Endodermal cell (in vitro differentiated cells): ENCODE measurements around the gene CYP27C1. TPM values are rescaled to one million over a fixed set of nuclear protein-coding genes. Genes with fewer than 3 reads are reported as not detected.

Source experiments
- DNase-seq: peaks from one replicate; pipeline ENCODE4 v3.0.0-alpha.2; 2017
- H3K27ac ChIP-seq: 2 replicates; pipeline ENCODE4 v1.5.1; 2013; ENCODE audit warnings: mild to moderate bottlenecking, low read depth, low read length, moderate library complexity
- H3K27me3 ChIP-seq: 2 replicates; pipeline ENCODE4 v1.6.1; 2013; ENCODE audit warnings: mild to moderate bottlenecking, low read length, moderate library complexity; ENCODE audit not compliant: insufficient read depth, control insufficient read depth, poor library complexity, severe bottlenecking
- H3K36me3 ChIP-seq: 2 replicates; pipeline ENCODE4 v1.7.0; 2013; ENCODE audit warnings: mild to moderate bottlenecking, low read length, moderate library complexity; ENCODE audit not compliant: control insufficient read depth, insufficient read depth
- H3K4me1 ChIP-seq: one replicate; pipeline ENCODE4 v1.7.0; 2013; ENCODE audit warnings: low read length; ENCODE audit not compliant: control insufficient read depth, insufficient read depth
- H3K4me3 ChIP-seq: 2 replicates; pipeline ENCODE4 v1.5.1; 2013; ENCODE audit warnings: mild to moderate bottlenecking, low read length, moderate library complexity
- H3K9ac ChIP-seq: 2 replicates; pipeline ENCODE4 v1.6.1; 2013; ENCODE audit warnings: mild to moderate bottlenecking, low read length, moderate library complexity; ENCODE audit not compliant: poor library complexity, severe bottlenecking; ENCODE audit errors: extremely low read depth
- H3K9me3 ChIP-seq: 2 replicates; pipeline ENCODE4 v1.6.1; 2013; ENCODE audit warnings: mild to moderate bottlenecking, low read length, moderate library complexity; ENCODE audit not compliant: control insufficient read depth
- H3K27ac Mint-ChIP-seq: 2 replicates; pipeline ENCODE4 v1.8.0; 2020; ENCODE audit warnings: mixed read lengths
- H3K27me3 Mint-ChIP-seq: 2 replicates; pipeline ENCODE4 v1.8.0; 2021; ENCODE audit warnings: mild to moderate bottlenecking, mixed read lengths; ENCODE audit not compliant: insufficient read depth
- H3K36me3 Mint-ChIP-seq: 2 replicates; pipeline ENCODE4 v1.8.0; 2020; ENCODE audit warnings: low read depth, mixed read lengths
- H3K4me1 Mint-ChIP-seq: 2 replicates; pipeline ENCODE4 v1.8.0; 2020; ENCODE audit warnings: mixed read lengths
- H3K4me3 Mint-ChIP-seq: 2 replicates; pipeline ENCODE4 v1.8.0; 2020; ENCODE audit warnings: mild to moderate bottlenecking, moderate library complexity, mixed read lengths
- H3K9me3 Mint-ChIP-seq: 2 replicates; pipeline ENCODE4 v1.8.0; 2020; ENCODE audit warnings: mild to moderate bottlenecking, mixed read lengths
- WGBS, 2 experiments: methylation state at CpG; one replicate each; pipeline versions ENCODE4 v1.1.5 to v1.1.7; 2013; ENCODE audit warnings: missing lambda C conversion rate in 2 of 2, mixed read lengths in 1 of 2; ENCODE audit not compliant: insufficient coverage in 1 of 2, insufficient read length in 1 of 2; 5-methylcytosine and 5-hydroxymethylcytosine counted together
- total RNA-seq, 2 donors: library from RNA; stranded (reverse); fragmentation: NEBNext Ultra II Directional in 1 of 2; extraction: Animal tissue kit (Norgen Biotek cat#: 25700) in 1 of 2; gene quantifications; 2 replicates in 1 of 2; 3 replicates in 1 of 2; pipeline ENCODE4 v1.2.1, GENCODE V29; 2021
- TF ChIP-seq, protein P1 (sequence below): fragments of 200-600 bp; sonication (generic); conservative IDR thresholded peaks from 2 replicates; pipeline ENCODE4 v1.5.0; 2021; ENCODE audit warnings: antibody characterized with exemption, mild to moderate bottlenecking

CYP27C1 gene
- total RNA-seq, 2 donors from 2014 or later: 4.4 to 4.9 TPM

DNA sequence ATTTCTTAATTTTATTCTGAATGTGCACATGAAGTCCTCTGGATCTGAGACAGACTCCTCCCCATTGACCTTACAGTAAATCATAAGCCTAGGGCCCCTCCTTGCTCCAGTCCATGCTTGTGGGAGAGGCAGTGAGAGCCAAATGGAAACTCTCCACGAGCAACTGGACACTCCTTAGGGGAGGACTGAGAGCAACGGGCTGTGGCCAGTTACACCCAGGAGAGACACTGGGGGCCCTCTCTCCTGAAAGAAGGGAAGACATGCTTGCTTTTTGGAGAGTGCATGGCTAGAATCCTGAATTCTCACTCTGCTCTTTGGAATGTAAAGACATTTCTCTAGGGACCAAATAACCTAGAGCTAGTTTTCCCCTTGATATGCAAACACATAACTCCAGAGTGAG lies 64.2 kb downstream of the CYP27C1 start:
- no peak overlapping the region for H3K27ac ChIP-seq
- no peak overlapping the region for H3K9ac ChIP-seq
- peaks cover 5% of the 10 kb centered on the region for H3K4me1 Mint-ChIP-seq
- peaks cover 15% of the 10 kb centered on the region for H3K9me3 Mint-ChIP-seq
- no peak overlapping the region for H3K4me3 ChIP-seq
- no peak for DNase-seq
- TF ChIP-seq, protein P1, sequence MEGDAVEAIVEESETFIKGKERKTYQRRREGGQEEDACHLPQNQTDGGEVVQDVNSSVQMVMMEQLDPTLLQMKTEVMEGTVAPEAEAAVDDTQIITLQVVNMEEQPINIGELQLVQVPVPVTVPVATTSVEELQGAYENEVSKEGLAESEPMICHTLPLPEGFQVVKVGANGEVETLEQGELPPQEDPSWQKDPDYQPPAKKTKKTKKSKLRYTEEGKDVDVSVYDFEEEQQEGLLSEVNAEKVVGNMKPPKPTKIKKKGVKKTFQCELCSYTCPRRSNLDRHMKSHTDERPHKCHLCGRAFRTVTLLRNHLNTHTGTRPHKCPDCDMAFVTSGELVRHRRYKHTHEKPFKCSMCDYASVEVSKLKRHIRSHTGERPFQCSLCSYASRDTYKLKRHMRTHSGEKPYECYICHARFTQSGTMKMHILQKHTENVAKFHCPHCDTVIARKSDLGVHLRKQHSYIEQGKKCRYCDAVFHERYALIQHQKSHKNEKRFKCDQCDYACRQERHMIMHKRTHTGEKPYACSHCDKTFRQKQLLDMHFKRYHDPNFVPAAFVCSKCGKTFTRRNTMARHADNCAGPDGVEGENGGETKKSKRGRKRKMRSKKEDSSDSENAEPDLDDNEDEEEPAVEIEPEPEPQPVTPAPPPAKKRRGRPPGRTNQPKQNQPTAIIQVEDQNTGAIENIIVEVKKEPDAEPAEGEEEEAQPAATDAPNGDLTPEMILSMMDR: no peak
- no peaks in the 10 kb centered on the region for H3K36me3 Mint-ChIP-seq
- no peak overlapping the region for H3K27ac Mint-ChIP-seq
- H3K4me1 ChIP-seq: no peaks in the 10 kb centered on the region
- H3K27me3 Mint-ChIP-seq: peaks cover 1% of the 10 kb centered on the region
- H3K4me3 Mint-ChIP-seq: no peak overlapping the region
- H3K27me3 ChIP-seq: peaks cover 6% of the 10 kb centered on the region
- 73 to 91% methylated on average over 2 of the region's 2 CpGs for WGBS, 2 experiments
- H3K9me3 ChIP-seq: peaks cover 15% of the 10 kb centered on the region
- no peaks in the 10 kb centered on the region for H3K36me3 ChIP-seq

DNA sequence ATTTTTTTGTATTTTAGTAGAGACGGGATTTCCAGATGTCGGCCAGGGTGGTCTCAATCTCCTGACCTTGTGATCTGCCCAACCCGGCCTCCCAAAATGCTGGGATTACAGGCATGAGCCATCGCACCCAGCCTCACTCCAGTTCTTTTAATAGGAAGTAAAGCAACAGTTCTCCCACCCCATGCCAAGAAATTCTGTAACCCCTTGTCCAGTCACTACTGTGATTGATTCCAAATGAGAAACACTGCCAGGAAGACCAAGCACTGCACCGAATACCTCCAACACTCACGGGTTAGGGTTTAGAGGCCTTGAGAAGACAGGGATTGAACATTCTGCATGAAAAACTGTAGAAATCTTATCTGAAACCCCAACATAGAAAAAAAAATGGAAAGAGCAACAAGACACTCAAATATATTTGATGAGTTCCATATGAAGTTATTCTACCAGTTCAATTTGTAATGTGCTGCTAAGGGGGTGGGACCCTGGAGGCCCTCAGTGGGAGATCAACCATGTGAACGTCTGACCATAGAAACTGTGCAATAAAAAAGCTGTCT lies 65.0 kb downstream of the CYP27C1 start:
- TF ChIP-seq, protein P1: no peak
- no peak overlapping the region for H3K9ac ChIP-seq
- H3K27me3 Mint-ChIP-seq: peaks cover 1% of the 10 kb centered on the region
- H3K4me1 ChIP-seq: no peaks in the 10 kb centered on the region
- H3K9me3 ChIP-seq: peaks cover 20% of the 10 kb centered on the region
- no peak overlapping the region for H3K4me3 ChIP-seq
- DNase-seq: no peak
- no peak overlapping the region for H3K27ac Mint-ChIP-seq
- H3K9me3 Mint-ChIP-seq: peaks cover 19% of the 10 kb centered on the region
- H3K36me3 Mint-ChIP-seq: no peaks in the 10 kb centered on the region
- 88 to 94% methylated on average over 7 of the region's 7 CpGs for WGBS, 2 experiments
- H3K27me3 ChIP-seq: no peaks in the 10 kb centered on the region
- peaks cover 5% of the 10 kb centered on the region for H3K4me1 Mint-ChIP-seq
- no peak overlapping the region for H3K27ac ChIP-seq
- H3K36me3 ChIP-seq: no peaks in the 10 kb centered on the region
- no peak overlapping the region for H3K4me3 Mint-ChIP-seq

DNA sequence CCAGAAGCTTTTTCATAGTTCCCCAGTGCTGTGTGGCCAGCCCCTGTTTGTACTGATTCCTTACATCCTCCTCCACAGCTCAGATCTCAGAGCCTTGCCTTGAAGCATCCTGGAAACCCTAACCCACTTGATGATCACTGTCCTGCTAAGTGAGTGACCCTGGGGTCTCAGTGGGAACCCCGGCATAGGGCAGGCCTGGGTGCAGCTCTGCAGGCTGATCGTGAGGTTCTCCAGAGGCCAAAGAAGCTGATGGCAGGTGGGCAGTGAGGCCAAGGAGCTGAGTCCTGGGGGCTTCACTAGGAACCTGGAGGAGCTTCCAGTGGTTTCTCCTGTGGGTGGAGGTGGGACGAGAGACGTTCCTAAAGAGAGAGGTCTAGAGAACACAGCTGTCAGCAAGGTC lies 65.7 kb downstream of the CYP27C1 start:
- H3K4me1 Mint-ChIP-seq: peaks cover 5% of the 10 kb centered on the region
- no peaks in the 10 kb centered on the region for H3K4me1 ChIP-seq
- H3K27me3 ChIP-seq: no peaks in the 10 kb centered on the region
- 87 to 95% methylated on average over 3 to 4 of the region's 4 CpGs for WGBS, 2 experiments
- no peaks in the 10 kb centered on the region for H3K36me3 Mint-ChIP-seq
- TF ChIP-seq, protein P1: no peak
- no peak overlapping the region for H3K4me3 ChIP-seq
- H3K36me3 ChIP-seq: no peaks in the 10 kb centered on the region
- peaks cover 1% of the 10 kb centered on the region for H3K27me3 Mint-ChIP-seq
- DNase-seq: no peak
- H3K4me3 Mint-ChIP-seq: no peak overlapping the region
- no peak overlapping the region for H3K27ac ChIP-seq
- H3K9ac ChIP-seq: no peak overlapping the region
- H3K9me3 Mint-ChIP-seq: peaks cover 21% of the 10 kb centered on the region
- peaks cover 20% of the 10 kb centered on the region for H3K9me3 ChIP-seq
- H3K27ac Mint-ChIP-seq: no peak overlapping the region
